Lower leg skin (tissue), 3 donors: ENCODE data around the gene GON7.

Experiments
- POLR2A ChIP-seq, 2 donors: fragments of 450-650 bp; IDR thresholded peaks; one replicate each; pipeline ENCODE4 v1.6.1; 2016 to 2017; ENCODE audit warnings: antibody characterized with exemption in 2 of 2, mild to moderate bottlenecking in 1 of 2, moderate library complexity in 1 of 2
- TF ChIP-seq, protein P1 (sequence below), 3 donors: fragments of 450-650 bp; IDR thresholded peaks; one replicate each; pipeline ENCODE4 v1.5.1; 2016; ENCODE audit warnings: antibody characterized with exemption in 3 of 3, mild to moderate bottlenecking in 3 of 3, moderate library complexity in 2 of 3

DNA sequence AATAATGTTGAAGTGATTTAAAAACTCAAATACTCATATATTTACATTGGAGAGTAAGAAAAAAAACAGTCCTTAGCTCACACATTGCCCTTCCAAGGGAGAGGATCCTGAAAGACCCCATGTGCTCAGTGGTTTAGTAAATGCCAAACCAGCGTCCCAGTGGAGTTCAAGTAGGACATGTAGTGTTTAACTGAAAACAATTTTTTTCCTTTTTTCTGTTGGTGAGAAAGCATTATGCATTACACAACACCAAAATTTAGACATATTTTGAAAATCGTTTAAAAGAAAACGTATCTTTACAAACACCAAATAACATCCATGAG is 33.8 kb upstream of the GON7 start:
- TF ChIP-seq, protein P1, sequence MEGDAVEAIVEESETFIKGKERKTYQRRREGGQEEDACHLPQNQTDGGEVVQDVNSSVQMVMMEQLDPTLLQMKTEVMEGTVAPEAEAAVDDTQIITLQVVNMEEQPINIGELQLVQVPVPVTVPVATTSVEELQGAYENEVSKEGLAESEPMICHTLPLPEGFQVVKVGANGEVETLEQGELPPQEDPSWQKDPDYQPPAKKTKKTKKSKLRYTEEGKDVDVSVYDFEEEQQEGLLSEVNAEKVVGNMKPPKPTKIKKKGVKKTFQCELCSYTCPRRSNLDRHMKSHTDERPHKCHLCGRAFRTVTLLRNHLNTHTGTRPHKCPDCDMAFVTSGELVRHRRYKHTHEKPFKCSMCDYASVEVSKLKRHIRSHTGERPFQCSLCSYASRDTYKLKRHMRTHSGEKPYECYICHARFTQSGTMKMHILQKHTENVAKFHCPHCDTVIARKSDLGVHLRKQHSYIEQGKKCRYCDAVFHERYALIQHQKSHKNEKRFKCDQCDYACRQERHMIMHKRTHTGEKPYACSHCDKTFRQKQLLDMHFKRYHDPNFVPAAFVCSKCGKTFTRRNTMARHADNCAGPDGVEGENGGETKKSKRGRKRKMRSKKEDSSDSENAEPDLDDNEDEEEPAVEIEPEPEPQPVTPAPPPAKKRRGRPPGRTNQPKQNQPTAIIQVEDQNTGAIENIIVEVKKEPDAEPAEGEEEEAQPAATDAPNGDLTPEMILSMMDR (IDR thresholded peaks at IDR 0.05) = no peak
- TF ChIP-seq POLR2A (IDR thresholded peaks at IDR 0.05) = no peak
